BJ (cell line): ENCODE data around the gene ETNK2. TPM values are rescaled to one million over a fixed set of nuclear protein-coding genes. Genes with fewer than 3 reads are reported as not detected.

ENCODE experiments used
- CTCF ChIA-PET: fragments of 350-600 bp; formaldehyde crosslinking; extraction: SDS; loops from one replicate; lab custom pipeline; 2021; ENCODE audit warnings: antibody characterized with exemption, inconsistent platforms; lab: Yijun Ruan, JAX
- POLR2A ChIA-PET: fragments of 300-600 bp; sonication (Branson Sonifier 250); formaldehyde crosslinking; extraction: SDS; loops from one replicate; lab custom pipeline; 2021; ENCODE audit warnings: antibody characterized with exemption; lab: Charles Lee
- DNase-seq: peaks from one replicate; pipeline ENCODE4 v3.0.0-alpha.2; 2011; ENCODE audit warnings: low read depth
- H3K27me3 ChIP-seq: 2 replicates; pipeline ENCODE4 v1.6.0; 2011; ENCODE audit warnings: low read length; ENCODE audit not compliant: control insufficient read depth, insufficient read depth
- H3K36me3 ChIP-seq: 2 replicates; pipeline ENCODE4 v1.5.1; 2011; ENCODE audit warnings: low read length; ENCODE audit not compliant: control insufficient read depth, insufficient read depth
- H3K4me3 ChIP-seq: 2 replicates; pipeline ENCODE4 v1.5.1; 2011; ENCODE audit warnings: low read depth, mild to moderate bottlenecking, control low read depth, low read length
- CTCF ChIP-seq: IDR thresholded peaks from 2 replicates; pipeline ENCODE4 v1.5.1; 2011; ENCODE audit warnings: low read depth, mild to moderate bottlenecking, control low read depth, inconsistent platforms, low read length, moderate library complexity; ENCODE audit not compliant: insufficient read depth
- polyA plus RNA-seq: library from polyadenylated mRNA; depleted of rRNA; stranded (reverse); fragments of >200 nt; gene quantifications from 2 replicates; pipeline ENCODE4 v1.2.3, GENCODE V29; 2011

The ETNK2 gene
- polyA plus RNA-seq, 1 experiment: 30.7 TPM

GRCh38 chr1:204150702-204151551 is 917 bp downstream of the ETNK2 start:
- Histone ChIP-seq H3K36me3 (no peaks in the 10 kb centered on the region; the same call in 1 of the 2 replicates), H3K27me3 (no peaks in the 10 kb centered on the region; the same call in 1 of the 2 replicates), H3K4me3 (peak overlapping the region; percentile 73)
- ChIA-PET CTCF (interaction anchor here (0.6 to 5.5 kb wide), 12 partner anchors 12 to 290 kb away, joined by 3 to 33 read pairs (median 6); no protein-coding TSS in a partner anchor), POLR2A (interaction anchor here (0.6 kb wide), 1 partner anchor 722 kb away, joined by 25 read pairs; no protein-coding TSS in a partner anchor)
- TF ChIP-seq CTCF: no peak
- DNase-seq: no peak

GRCh38 chr1:204149635-204150565 is 1.9 kb downstream of the ETNK2 start:
- no peak for DNase-seq
- ChIA-PET CTCF (interaction anchor here (0.8 to 5.5 kb wide), 9 partner anchors 11 to 289 kb away, joined by 3 to 30 read pairs (median 6); no protein-coding TSS in a partner anchor), POLR2A (no interaction called here)
- peaks cover 4% of the 10 kb centered on the region; the same call in 1 of the 2 replicates for H3K36me3 ChIP-seq
- no peaks in the 10 kb centered on the region; the same call in 1 of the 2 replicates for H3K27me3 ChIP-seq
- TF ChIP-seq CTCF: no peak
- H3K4me3 ChIP-seq: no peak overlapping the region

GRCh38 chr1:204149107-204149506 is 2.7 kb downstream of the ETNK2 start:
- ChIA-PET POLR2A (no interaction called here), CTCF (interaction anchor here (0.8 to 5.5 kb wide), 4 partner anchors 12 to 57 kb away, joined by 3 to 30 read pairs (median 6); no protein-coding TSS in a partner anchor)
- DNase-seq: no peak
- TF ChIP-seq CTCF: no peak
- H3K36me3 ChIP-seq: peaks cover 4% of the 10 kb centered on the region; the same call in 1 of the 2 replicates
- no peak overlapping the region for H3K4me3 ChIP-seq
- no peaks in the 10 kb centered on the region for H3K27me3 ChIP-seq

- Histone ChIP-seq H3K4me3 (no peak overlapping the region), H3K27me3 (no peaks in the 10 kb centered on the region), H3K36me3 (peaks cover 4% of the 10 kb centered on the region; the same call in 1 of the 2 replicates)
- no peak for DNase-seq
- ChIA-PET CTCF (interaction anchor here (0.8 to 5.5 kb wide), 2 partner anchors 11 to 17 kb away, joined by 3 to 30 read pairs; no protein-coding TSS in a partner anchor), POLR2A (no interaction called here)
- no peak for TF ChIP-seq CTCF
Observed at GRCh38 chr1:204147406-204148383, 4.1 kb downstream of the ETNK2 start.
